Keratinocyte (primary cell): Measurements from ENCODE around the gene ZSCAN1. TPM values are rescaled to one million over a fixed set of nuclear protein-coding genes. Genes with fewer than 3 reads are reported as not detected.

Experiments used
- DNase-seq: peaks from one replicate; pipeline ENCODE4 v3.0.0-alpha.2; 2011; ENCODE audit warnings: low read depth, missing footprints, low spot score
- FAIRE-seq: peaks from 2 replicates; lab custom pipeline; 2011; peaks lifted over from hg19 to GRCh38; lab: Jason Lieb, UNC
- H2AFZ ChIP-seq: 2 replicates; pipeline ENCODE4 v1.6.0; 2012; ENCODE audit warnings: low read length, control low read depth, inconsistent platforms; ENCODE audit not compliant: control insufficient read depth
- H3K27ac ChIP-seq: 2 replicates; pipeline ENCODE4 v1.5.1; 2011; ENCODE audit warnings: low read length; ENCODE audit not compliant: control insufficient read depth, insufficient read depth
- H3K27me3 ChIP-seq: 3 replicates; pipeline ENCODE4 v1.6.0; 2011; ENCODE audit warnings: low read length; ENCODE audit not compliant: control insufficient read depth, insufficient read depth; ENCODE audit errors: extremely low read depth
- H3K36me3 ChIP-seq, 2 experiments: 2 replicates in 1 of 2; 3 replicates in 1 of 2; pipeline ENCODE4 v1.5.1; 2011; ENCODE audit warnings: low read length in 2 of 2, mild to moderate bottlenecking in 1 of 2; ENCODE audit not compliant: control insufficient read depth in 2 of 2, insufficient read depth in 2 of 2; ENCODE audit errors: extremely low read depth in 1 of 2
- H3K4me1 ChIP-seq: 3 replicates; pipeline ENCODE4 v1.5.1; 2011; ENCODE audit warnings: low read length; ENCODE audit not compliant: control insufficient read depth, insufficient read depth; ENCODE audit errors: extremely low read depth
- H3K4me2 ChIP-seq: 3 replicates; pipeline ENCODE4 v1.6.0; 2011; ENCODE audit warnings: low read depth, low read length; ENCODE audit not compliant: control insufficient read depth, insufficient read depth; ENCODE audit errors: extremely low read depth
- H3K4me3 ChIP-seq, 3 experiments: fragments of 200-600 bp in 1 of 3; sonication (generic) in 1 of 3; 2 replicates in 2 of 3; 3 replicates in 1 of 3; pipeline ENCODE4 v1.5.1; 2011 to 2016; ENCODE audit warnings: low read length in 3 of 3, mild to moderate bottlenecking in 3 of 3, control low read depth in 2 of 3, inconsistent platforms in 1 of 3, low read depth in 1 of 3, mixed read lengths in 1 of 3, mixed run types in 1 of 3, moderate library complexity in 1 of 3; ENCODE audit not compliant: control insufficient read depth in 2 of 3, insufficient read depth in 2 of 3; ENCODE audit errors: extremely low read depth in 1 of 3
- H3K79me2 ChIP-seq: 2 replicates; pipeline ENCODE4 v1.6.0; 2012; ENCODE audit warnings: low read length; ENCODE audit not compliant: control insufficient read depth, insufficient read depth
- H3K9ac ChIP-seq: 3 replicates; pipeline ENCODE4 v1.6.0; 2011; ENCODE audit warnings: low read length; ENCODE audit not compliant: control insufficient read depth, insufficient read depth; ENCODE audit errors: extremely low read depth
- H3K9me1 ChIP-seq: 3 replicates; pipeline ENCODE4 v1.6.0; 2011; ENCODE audit warnings: low read length; ENCODE audit not compliant: control insufficient read depth, insufficient read depth; ENCODE audit errors: extremely low read depth
- H3K9me3 ChIP-seq: 2 replicates; pipeline ENCODE4 v1.5.1; 2012; ENCODE audit warnings: low read depth, low read length; ENCODE audit not compliant: control insufficient read depth
- H4K20me1 ChIP-seq: 3 replicates; pipeline ENCODE4 v1.6.0; 2011; ENCODE audit warnings: low read length; ENCODE audit not compliant: control insufficient read depth, insufficient read depth; ENCODE audit errors: extremely low read depth
- CTCF ChIP-seq, 3 experiments: IDR thresholded peaks in 1 of 3; conservative IDR thresholded peaks in 1 of 3; optimal IDR thresholded peaks in 1 of 3; 2 replicates in 2 of 3; 3 replicates in 1 of 3; pipeline versions ENCODE3 to v1.5.1; 2011; ENCODE audit warnings: low read length in 3 of 3, mild to moderate bottlenecking in 3 of 3, moderate library complexity in 2 of 3, control low read depth in 1 of 3, inconsistent platforms in 1 of 3; ENCODE audit not compliant: insufficient read depth in 2 of 3; ENCODE audit errors: extremely low read depth in 1 of 3
- EZH2 ChIP-seq: IDR thresholded peaks from one replicate; pipeline ENCODE4 v1.6.1; 2012; ENCODE audit warnings: inconsistent platforms, mild to moderate bottlenecking, low read length, moderate library complexity
- dilution Hi-C: fragments of 300-500 bp; cut with MboI; formaldehyde crosslinking; loops from one replicate; pipeline ENCODE4 v1.7.0; 2020; ENCODE audit warnings: low sequenced_read_pairs; ENCODE audit not compliant: extremely low pct_ligation_motif_present
- polyA plus RNA-seq, 5 experiments: library from polyadenylated mRNA; depleted of rRNA in 3 of 5; stranded (reverse) in 3 of 5; stranded (forward) in 1 of 5; unstranded in 1 of 5; fragments of >200 nt; gene quantifications; 1 replicate in 1 of 5; 2 replicates in 3 of 5; 3 replicates in 1 of 5; pipeline versions ENCODE4 v1.2.1 to v1.2.3, GENCODE V29; 2011 to 2012; ENCODE audit warnings: missing spikeins in 2 of 5, low read depth in 1 of 5, low replicate concordance in 1 of 5

Gene ZSCAN1
- polyA plus RNA-seq, 1 donor (not counting 4 experiments of a cell fraction or from before 2014, with no cell fraction given), result not detected

DNA sequence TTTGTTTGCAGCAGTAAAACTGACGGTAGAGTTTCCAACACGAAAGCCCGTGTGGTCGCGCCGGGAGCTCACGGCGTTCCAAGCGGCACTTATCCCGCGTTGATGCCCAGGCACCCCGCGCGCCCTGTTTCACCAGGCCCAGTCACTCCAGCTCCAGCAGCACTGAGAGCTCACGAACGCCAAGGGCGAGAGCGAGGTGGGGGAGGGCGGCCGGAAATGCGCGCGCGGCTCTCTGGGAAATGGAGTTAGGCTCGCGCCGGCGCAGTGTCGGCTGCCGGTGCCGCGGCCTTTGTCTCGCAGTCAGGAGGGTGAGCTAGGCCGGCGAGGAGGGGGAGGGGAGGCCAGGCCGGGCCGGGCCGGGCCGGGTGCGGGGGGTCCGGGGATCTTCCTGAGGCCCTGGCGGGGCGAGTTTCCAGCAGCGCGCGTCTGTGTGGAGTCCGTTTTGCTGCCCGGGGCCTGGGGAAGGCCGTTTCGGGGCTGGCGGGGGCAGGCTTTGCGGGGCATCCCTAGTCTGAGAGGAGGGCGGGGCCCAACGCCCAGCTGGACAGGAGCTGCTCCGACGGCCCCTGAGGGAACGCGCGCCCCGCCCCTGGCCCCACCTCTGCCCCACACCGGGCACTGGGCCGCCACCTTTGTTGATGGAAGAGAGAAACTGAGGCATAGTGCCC lies 25.3 kb downstream of the ZSCAN1 start, which contains the start of gene ZNF135:
TSS of gene ZNF135 (plus strand) at position 280 of the 668 bp plus-strand sequence. CDS start 721 bp downstream, outside the sequence.
- FAIRE-seq (no peak), DNase-seq (no peak)
- dilution Hi-C loops, result no loop called here
- Histone ChIP-seq H3K27me3 (no peaks in the 10 kb centered on the region), H3K9ac (peak within 1 kb of the TSS; percentile 33), H3K79me2 (no peaks in the 10 kb centered on the region), H3K4me1 (no peaks in the 10 kb centered on the region), H3K36me3 (no peaks in the 10 kb centered on the region), H3K27ac (no peak within 1 kb of the TSS), H3K9me1 (no peaks in the 10 kb centered on the region), H3K4me2 (peak within 1 kb of the TSS; percentile 64), H4K20me1 (no peaks in the 10 kb centered on the region), H2AFZ (peak within 1 kb of the TSS; percentile 85), H3K4me3 (peak within 1 kb of the TSS; percentile 49 to 52 (median 49)), H3K9me3 (peaks cover 21% of the 10 kb centered on the region)
- TF ChIP-seq CTCF (optimal IDR thresholded peaks at IDR 0.05 in 1 of 3, IDR thresholded peaks at IDR 0.05 in 1 of 3, conservative IDR thresholded peaks at IDR 0.05 in 1 of 3; ENCODE audit: extremely low read depth in 1 of 3, insufficient read depth in 2 of 3, low read length in 3 of 3) (no peak), EZH2 (no peak)

GRCh38 chr19:58059671-58060078 lies 25.9 kb downstream of the ZSCAN1 start:
- Histone ChIP-seq H3K9me1 (no peaks in the 10 kb centered on the region), H3K4me3 (peak overlapping the region; percentile 49 to 52 (median 49)), H3K4me2 (peak overlapping the region; percentile 62), H3K27me3 (no peaks in the 10 kb centered on the region), H3K36me3 (no peaks in the 10 kb centered on the region), H4K20me1 (no peaks in the 10 kb centered on the region), H2AFZ (peak overlapping the region; percentile 63), H3K9me3 (peaks cover 22% of the 10 kb centered on the region), H3K9ac (peak overlapping the region; percentile 33), H3K27ac (no peak overlapping the region), H3K4me1 (no peaks in the 10 kb centered on the region), H3K79me2 (no peaks in the 10 kb centered on the region)
- no peak for TF ChIP-seq CTCF (optimal IDR thresholded peaks at IDR 0.05 in 1 of 3, IDR thresholded peaks at IDR 0.05 in 1 of 3, conservative IDR thresholded peaks at IDR 0.05 in 1 of 3; ENCODE audit: extremely low read depth in 1 of 3, insufficient read depth in 2 of 3, low read length in 3 of 3)
- TF ChIP-seq EZH2, result no peak
- FAIRE-seq, result no peak
- DNase-seq, result no peak
- dilution Hi-C loops, result no loop called here
